K562 (cell line): Measurements from ENCODE around the gene SMAD3. TPM values are rescaled to one million over a fixed set of nuclear protein-coding genes. Genes with fewer than 3 reads are reported as not detected.

Source experiments
- ATAC-seq: fragments of 200-7000 bp; cut with Tn5 transposase; 3 replicates; pipeline ENCODE4 v1.9.1; 2020; ENCODE audit warnings: moderate library complexity
- BruUV-seq: library from RNA; stranded (reverse); fragments of 400-500 nt; replicated peaks from 2 replicates; lab custom pipeline; 2021; lab: Mats Ljungman, UMichigan
- CTCF ChIA-PET: fragments of 300-600 bp; formaldehyde crosslinking; extraction: SDS; loops from one replicate; lab custom pipeline; 2021; ENCODE audit warnings: low intra/inter-chr PET ratio; lab: Yijun Ruan, JAX
- POLR2A ChIA-PET: fragments of 300-600, 350-650 bp; sonication (Branson Sonifier 250); formaldehyde crosslinking; extraction: SDS; loops from one replicate; lab custom pipeline; 2021; ENCODE audit warnings: antibody characterized with exemption, inconsistent platforms; lab: Yijun Ruan, JAX
- DNase-seq, 4 experiments: peaks; one replicate each; pipeline versions ENCODE4 v3.0.0 to v3.0.0-alpha.2; 2011 to 2018; ENCODE audit warnings: low spot score in 3 of 4, mixed read lengths in 3 of 4; ENCODE audit errors: extremely low read depth in 1 of 4
- FAIRE-seq: peaks from 2 replicates; lab custom pipeline; 2011; peaks lifted over from hg19 to GRCh38; lab: Jason Lieb, UNC
- H2AFZ ChIP-seq: 2 replicates; pipeline ENCODE4 v1.6.0; 2011; ENCODE audit warnings: low read depth, low read length, control low read depth, inconsistent platforms
- H3K27ac ChIP-seq: fragments of 200-600 bp; 3 replicates; pipeline ENCODE4 v1.8.0; 2011; ENCODE audit warnings: low read depth, mild to moderate bottlenecking, control low read depth, inconsistent platforms, low read length, moderate library complexity, mixed read lengths; ENCODE audit errors: extremely low read depth
- H3K27me3 ChIP-seq, 2 experiments: fragments of 300-600 bp in 1 of 2; 2 replicates in 1 of 2; 3 replicates in 1 of 2; pipeline versions ENCODE4 v1.6.0 to v1.8.0; 2011; ENCODE audit warnings: inconsistent platforms in 2 of 2, low read length in 2 of 2, mild to moderate bottlenecking in 1 of 2, mixed read lengths in 1 of 2, moderate library complexity in 1 of 2; ENCODE audit not compliant: control insufficient read depth in 2 of 2, insufficient read depth in 2 of 2
- H3K36me3 ChIP-seq: fragments of 300-600 bp; 3 replicates; pipeline ENCODE4 v1.8.0; 2011; ENCODE audit warnings: mild to moderate bottlenecking, low read length, inconsistent platforms; ENCODE audit not compliant: control insufficient read depth, insufficient read depth
- H3K4me1 ChIP-seq, 2 experiments: fragments of 200-600 bp in 1 of 2; replicated peaks in 1 of 2; 2 replicates in 1 of 2; 3 replicates in 1 of 2; pipeline versions ENCODE4 v1.5.1 to v1.8.0; 2011; ENCODE audit warnings: inconsistent platforms in 2 of 2, low read length in 2 of 2, mild to moderate bottlenecking in 1 of 2, mixed read lengths in 1 of 2, moderate library complexity in 1 of 2; ENCODE audit not compliant: control insufficient read depth in 2 of 2, insufficient read depth in 2 of 2
- H3K4me2 ChIP-seq: 2 replicates; pipeline ENCODE4 v1.6.1; 2011; ENCODE audit warnings: low read length, control low read depth, inconsistent platforms, mixed read lengths; ENCODE audit not compliant: insufficient read depth
- H3K4me3 ChIP-seq: fragments of 200-600 bp; sonication (generic), shearing (Covaris generic); 2 replicates; pipeline ENCODE4 v1.5.1; 2016; ENCODE audit warnings: control low read depth, inconsistent platforms
- H3K79me2 ChIP-seq: fragments of 200-600 bp; 3 replicates; pipeline ENCODE4 v1.8.0; 2011; ENCODE audit warnings: low read length, inconsistent platforms; ENCODE audit not compliant: control insufficient read depth, insufficient read depth
- H3K9ac ChIP-seq, 2 experiments: 2 replicates each; pipeline versions ENCODE4 v1.6.0 to v1.6.1; 2011; ENCODE audit warnings: low read depth in 2 of 2, low read length in 2 of 2, control low read depth in 1 of 2, inconsistent platforms in 1 of 2, mild to moderate bottlenecking in 1 of 2, mixed read lengths in 1 of 2; ENCODE audit not compliant: insufficient read depth in 1 of 2
- H3K9me1 ChIP-seq: one replicate; pipeline ENCODE4 v1.6.0; 2011; ENCODE audit warnings: inconsistent platforms, mild to moderate bottlenecking, low read length, moderate library complexity; ENCODE audit not compliant: control insufficient read depth, insufficient read depth
- H3K9me3 ChIP-seq: replicated peaks from 2 replicates; pipeline ENCODE4 v1.5.1; 2011; ENCODE audit warnings: low read depth, low read length, inconsistent platforms; ENCODE audit not compliant: control insufficient read depth, insufficient read depth
- H4K20me1 ChIP-seq: replicated peaks from 2 replicates; pipeline ENCODE4 v1.6.1; 2011; ENCODE audit warnings: low read length, inconsistent platforms, mixed read lengths; ENCODE audit not compliant: control insufficient read depth, insufficient read depth
- CREB3 ChIP-seq: fragments of 450-650 bp; conservative IDR thresholded peaks from 2 replicates; pipeline ENCODE4 v1.6.1; 2016; ENCODE audit warnings: missing genetic modification characterization, low read depth, mild to moderate bottlenecking, missing compliant biosample characterization, moderate library complexity
- MAFF ChIP-seq: IDR thresholded peaks from 2 replicates; pipeline ENCODE4 v1.6.1; 2012; ENCODE audit warnings: low read length, improper control_type of control experiment
- NFRKB ChIP-seq: fragments of 450-650 bp; IDR thresholded peaks from 2 replicates; pipeline ENCODE4 v1.6.1; 2016; ENCODE audit warnings: low read depth
- NRF1 ChIP-seq, 2 experiments: fragments of 450-650 bp; IDR thresholded peaks in 1 of 2; conservative IDR thresholded peaks in 1 of 2; 2 replicates each; pipeline ENCODE4 v1.6.1; 2014; ENCODE audit warnings: mild to moderate bottlenecking in 2 of 2
- ZBTB40 ChIP-seq, 2 experiments: fragments of 450-650 bp in 1 of 2; sonication (generic) in 1 of 2; formaldehyde crosslinking in 1 of 2; IDR thresholded peaks; 2 replicates each; pipeline versions ENCODE4 v1.7.1 to v1.9.0; 2016 to 2022; ENCODE audit warnings: inconsistent platforms in 1 of 2, mild to moderate bottlenecking in 1 of 2, missing genetic modification reagents in 1 of 2
- ZNF146 ChIP-seq: IDR thresholded peaks from one replicate; pipeline ENCODE4 v1.6.1; 2018; ENCODE audit warnings: missing compliant biosample characterization; ENCODE audit not compliant: unreplicated experiment
- ZNF316 ChIP-seq: fragments of 450-650 bp; IDR thresholded peaks from 2 replicates; pipeline ENCODE4 v1.6.1; 2016
- ZNF695 ChIP-seq: fragments of 450-650 bp; formaldehyde crosslinking; IDR thresholded peaks from 2 replicates; pipeline ENCODE4 v1.4.0; 2020; ENCODE audit warnings: mild to moderate bottlenecking, moderate library complexity
- WGBS: fragments of 100-300 bp; shearing (Covaris generic); methylation state at CpG from one replicate; pipeline ENCODE4 v1.1.6; 2016; ENCODE audit warnings: low coverage, mixed read lengths; ENCODE audit not compliant: insufficient coverage; ENCODE audit errors: missing lambda C conversion rate; 5-methylcytosine and 5-hydroxymethylcytosine counted together
- in situ Hi-C: fragments of 300-500 bp; cut with MboI; formaldehyde crosslinking; loops from 4 replicates; pipeline ENCODE4 v1.15.0; 2018; ENCODE audit warnings: inconsistent platforms, mixed read lengths
- intact Hi-C: fragments of 100-400 bp; cut with micrococcal nuclease; formaldehyde crosslinking; loops from 2 replicates; pipeline ENCODE4 v1.14.2; 2022
- polyA plus RNA-seq, 8 experiments: library from polyadenylated mRNA; depleted of rRNA in 4 of 8; stranded (reverse) in 5 of 8; unstranded in 3 of 8; fragments of >200 nt; fragmentation: Nextera tagmentation in 2 of 8; fragmentation: Illumina TruSeq in 1 of 8; extraction: Ambion mirVana in 2 of 8; extraction: Trizol in 1 of 8; gene quantifications; 2 replicates each; pipeline versions ENCODE4 v1.2.1 to v1.2.3, GENCODE V29; 2011 to 2014; ENCODE audit warnings: inconsistent platforms in 1 of 8, missing spikeins in 1 of 8
- total RNA-seq, 7 experiments: library from RNA; depleted of rRNA in 6 of 7; stranded (reverse); fragments of >200 nt in 6 of 7; fragmentation: Illumina TruSeq in 2 of 7; extraction: Trizol in 2 of 7; gene quantifications; 2 replicates each; pipeline versions ENCODE4 v1.2.1 to v1.2.3, GENCODE V29; 2011 to 2021; ENCODE audit warnings: low replicate concordance in 1 of 7

SMAD3 gene
- total and polyA plus RNA-seq, 9 of the 15 experiments (the other 6 are each of a cell fraction or from before 2014, with no cell fraction given) = 4.3 to 39.2 (median 11.1) TPM

DNA sequence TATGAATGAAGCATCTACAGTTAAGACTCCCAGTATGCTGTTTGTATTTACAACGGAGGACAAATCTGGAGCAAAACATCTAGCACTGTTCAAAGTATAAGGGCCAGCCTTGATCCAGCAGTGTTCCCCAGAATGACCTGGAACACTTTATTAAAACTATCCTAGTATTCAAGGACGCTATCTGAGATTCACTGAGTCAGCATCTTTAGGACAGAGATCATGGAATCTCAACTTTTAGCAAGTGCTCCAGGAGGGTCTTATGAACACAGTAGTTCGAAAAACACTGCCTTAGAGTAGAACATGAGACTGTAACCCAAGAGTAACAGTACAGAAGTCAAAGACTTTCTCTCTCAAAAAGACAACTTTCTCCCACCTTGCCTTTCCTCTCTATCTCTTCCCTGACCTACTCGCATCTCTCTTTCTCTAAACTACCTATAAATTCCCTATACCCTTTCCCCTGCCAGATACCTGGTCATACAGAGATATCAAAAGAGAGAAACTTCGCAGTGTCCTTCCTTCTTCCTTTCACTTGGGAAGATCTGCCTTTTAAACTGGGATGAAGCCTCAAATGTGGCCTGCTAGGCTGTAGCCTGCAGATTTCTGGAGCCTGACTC lies 145.3 kb downstream of the SMAD3 start:
- Histone ChIP-seq H3K79me2 (no peaks in the 10 kb centered on the region), H3K9me3 (no peaks in the 10 kb centered on the region), H3K27me3 (no peaks in the 10 kb centered on the region), H3K4me2 (no peak overlapping the region), H3K36me3 (peaks cover 38% of the 10 kb centered on the region), H3K9me1 (no peaks in the 10 kb centered on the region), H2AFZ (no peak overlapping the region), H3K4me3 (no peak overlapping the region), H3K27ac (no peak overlapping the region), H3K4me1 (peaks cover 0 to 11% of the 10 kb centered on the region in 2 experiments; a peak in 3 of 5 replicates), H4K20me1 (no peaks in the 10 kb centered on the region), H3K9ac (no peak overlapping the region)
- in situ Hi-C loops (no loop called here), intact Hi-C loops (no loop called here)
- DNase-seq (no peak), FAIRE-seq (no peak), ATAC-seq (no peak)
- WGBS = 89% methylated on average over 5 of the region's 5 CpGs
- BruUV-seq = no TSS peak
- CTCF ChIA-PET = no interaction called here
- POLR2A ChIA-PET = interaction anchor here (1.4 kb wide), 1 partner anchor 8 kb away, joined by 4 read pairs; no protein-coding TSS in a partner anchor
- TF ChIP-seq NFRKB (no peak), ZNF316 (peak; percentile 93), ZBTB40 (IDR thresholded peaks at IDR 0.05) (no peak), ZBTB40 (CRISPR knock-in tag; IDR thresholded peaks at IDR 0.05) (no peak), MAFF (peak; percentile 92), NRF1 (conservative IDR thresholded peaks at IDR 0.05 in 1 of 2, IDR thresholded peaks at IDR 0.05 in 1 of 2) (no peak), ZNF146 (CRISPR knock-in tag) (no peak), ZNF695 (CRISPR knock-in tag) (no peak), CREB3 (no peak)
